HT1080 (cell line): ENCODE results near the gene LTBP3. TPM values are rescaled to one million over a fixed set of nuclear protein-coding genes. Genes with fewer than 3 reads are reported as not detected.
"Not testable (repeated sequence)": the region's sequence is repeated elsewhere in the genome, so short reads cannot be mapped to it uniquely, and the experiment has no call there.

Experiments used
- DNase-seq: peaks from one replicate; pipeline ENCODE4 v3.0.0-alpha.2; 2015; ENCODE audit warnings: low read depth
- total RNA-seq: library from RNA; depleted of rRNA; stranded (reverse); fragments of >200 nt; shearing (Covaris generic); gene quantifications from 2 replicates; pipeline ENCODE4 v1.2.3, GENCODE V29; 2014

The LTBP3 gene
- total RNA-seq, 1 experiment from 2014 or later = 6.5 TPM

DNA sequence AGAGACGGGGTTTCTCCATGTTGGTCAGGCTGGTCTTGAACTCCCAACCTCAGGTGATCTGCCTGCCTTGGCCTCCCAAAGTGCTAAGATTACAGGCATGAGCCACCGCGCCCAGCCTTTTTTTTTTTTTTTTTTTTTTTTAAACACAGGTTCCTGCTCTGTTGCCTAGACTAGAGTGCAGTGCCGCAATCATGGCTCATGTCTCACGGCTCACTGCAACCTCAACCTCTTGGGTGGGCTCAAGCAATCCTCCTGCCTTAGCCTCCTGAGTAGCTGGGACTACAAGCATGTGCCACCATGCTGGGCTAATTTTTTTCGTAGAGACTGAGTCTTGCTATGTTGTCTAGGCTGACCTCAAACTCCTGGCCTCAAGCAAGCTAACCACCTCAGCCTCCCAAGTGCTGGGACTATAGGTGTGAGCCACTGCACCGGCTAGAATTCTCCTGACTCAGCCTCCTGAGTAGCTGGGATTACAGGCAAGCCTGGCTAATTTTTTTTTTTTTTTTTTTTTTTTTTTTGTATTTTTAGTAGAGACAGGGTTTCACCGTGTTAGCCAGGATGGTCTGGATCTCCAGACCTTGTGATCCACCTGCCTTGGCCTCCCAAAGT, 39.1 kb downstream of the LTBP3 start:
- not testable (repeated sequence) for DNase-seq

DNA sequence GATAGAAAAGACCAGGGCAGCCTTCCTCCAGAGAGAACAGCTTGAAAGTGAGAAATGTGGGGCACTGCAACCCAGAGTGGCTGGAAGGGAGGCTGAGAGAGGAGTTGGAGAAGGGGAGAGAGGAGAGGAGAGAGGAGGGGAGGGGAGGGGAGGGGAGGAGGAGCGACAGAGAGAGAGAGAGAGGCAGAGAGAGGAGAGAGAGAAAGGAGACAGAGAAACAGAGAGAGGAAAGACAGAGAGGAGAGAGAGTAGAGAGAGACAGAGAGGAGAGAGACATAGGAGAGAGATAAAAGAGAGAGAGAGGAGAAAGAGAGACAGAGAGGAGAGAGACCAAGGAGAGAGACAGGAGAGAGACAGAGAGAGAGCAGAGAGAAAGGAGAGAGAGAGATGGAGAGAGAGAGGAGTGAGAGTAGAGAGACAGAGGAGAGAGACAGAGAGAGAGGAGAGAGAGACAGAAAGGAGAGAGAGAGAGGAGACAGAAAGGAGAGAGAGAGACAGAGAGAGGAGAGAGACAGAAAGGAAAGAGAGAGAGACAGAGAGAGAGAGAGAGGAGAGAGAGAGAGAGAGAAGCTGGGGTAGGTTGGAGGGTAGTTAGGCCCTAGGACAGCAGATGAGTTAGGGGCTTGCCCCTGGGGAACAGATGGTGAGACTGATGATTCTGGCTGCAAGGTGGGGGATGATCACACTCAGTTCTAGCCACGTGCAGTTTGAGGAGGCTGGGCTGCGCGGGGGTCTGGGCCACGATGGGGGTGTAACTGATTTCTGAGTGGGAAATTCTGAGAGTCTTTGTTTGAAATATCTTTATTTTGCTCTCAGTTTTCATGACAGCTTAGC, 41.8 kb downstream of the LTBP3 start:
- no peak for DNase-seq

DNA sequence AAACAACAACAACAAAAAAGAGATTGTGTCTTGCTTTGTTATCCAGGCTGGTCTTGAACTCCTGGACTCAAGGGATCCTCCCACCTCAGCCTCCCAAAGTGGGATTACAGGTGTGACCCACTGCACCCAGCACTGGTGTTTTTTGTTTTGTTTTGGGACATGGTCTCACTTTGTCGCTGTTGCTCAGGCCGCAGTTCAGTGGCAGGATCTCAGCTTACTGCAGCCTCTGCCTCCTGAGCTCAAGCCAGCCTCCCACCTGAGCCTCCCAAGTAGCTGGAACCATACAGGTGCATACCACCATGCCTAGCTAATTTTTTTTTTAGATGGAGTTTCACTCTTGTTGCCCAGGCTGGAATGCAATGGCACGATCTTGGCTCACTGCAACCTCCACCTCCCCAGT, 45.8 kb downstream of the LTBP3 start:
- not testable (repeated sequence) for DNase-seq

DNA sequence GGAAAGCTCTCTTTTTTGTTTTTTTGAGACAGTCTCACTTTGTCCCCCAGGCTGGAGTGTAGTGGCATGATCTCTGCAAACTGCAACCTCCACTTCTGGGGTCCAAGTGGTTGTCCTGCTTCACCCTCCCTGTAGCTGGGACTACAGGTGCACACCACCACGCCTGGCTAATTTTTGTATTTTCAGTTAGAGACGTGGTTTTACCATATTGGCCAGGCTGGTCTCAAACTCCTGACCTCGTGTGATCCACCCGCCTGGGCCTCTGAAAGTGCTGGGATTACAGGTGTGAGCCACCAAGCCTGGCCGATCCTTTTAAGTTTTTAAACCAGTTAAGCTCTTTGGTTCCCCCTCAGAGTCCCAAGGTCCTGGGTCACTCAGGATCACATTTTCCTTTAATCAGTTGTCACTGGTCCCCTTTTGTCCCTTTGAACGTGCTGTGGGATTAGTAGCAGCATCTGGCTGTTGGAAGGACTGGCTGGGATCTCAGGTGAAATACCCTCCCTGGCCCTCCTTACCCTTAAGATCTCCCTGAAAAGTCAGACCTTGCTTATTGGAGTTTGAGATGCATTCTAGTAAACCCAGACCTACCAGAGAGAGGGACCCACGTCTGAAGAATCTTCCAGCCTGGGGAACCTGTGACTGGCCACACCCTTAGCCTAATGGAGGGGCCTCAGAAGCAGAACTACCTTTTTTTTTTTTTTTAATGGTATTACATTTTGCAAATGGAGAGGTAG, 51.2 kb downstream of the LTBP3 start:
- peak; percentile 97 for DNase-seq

DNA sequence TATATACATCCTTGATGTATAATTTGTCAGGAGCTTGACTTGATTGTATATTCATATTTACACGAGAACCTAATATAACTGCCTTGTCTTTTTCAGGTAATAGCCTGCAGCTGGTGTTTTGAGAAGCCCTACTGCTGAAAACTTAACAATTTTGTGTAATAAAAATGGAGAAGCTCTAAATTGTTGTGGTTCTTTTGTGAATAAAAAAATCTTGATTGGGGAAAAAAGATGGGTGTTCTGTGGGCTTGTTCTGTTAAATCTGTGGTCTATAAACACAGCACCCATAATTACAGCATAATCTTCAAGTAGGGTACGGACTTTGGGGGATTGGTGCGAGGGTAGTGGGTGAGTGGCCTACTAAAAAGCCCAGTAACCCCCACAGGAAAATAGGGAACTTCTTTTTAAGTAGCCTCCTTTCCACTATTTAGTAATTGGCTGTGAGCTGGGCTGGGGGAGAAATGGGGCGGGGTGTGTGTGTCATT, 51.8 kb downstream of the LTBP3 start:
- no peak for DNase-seq

DNA sequence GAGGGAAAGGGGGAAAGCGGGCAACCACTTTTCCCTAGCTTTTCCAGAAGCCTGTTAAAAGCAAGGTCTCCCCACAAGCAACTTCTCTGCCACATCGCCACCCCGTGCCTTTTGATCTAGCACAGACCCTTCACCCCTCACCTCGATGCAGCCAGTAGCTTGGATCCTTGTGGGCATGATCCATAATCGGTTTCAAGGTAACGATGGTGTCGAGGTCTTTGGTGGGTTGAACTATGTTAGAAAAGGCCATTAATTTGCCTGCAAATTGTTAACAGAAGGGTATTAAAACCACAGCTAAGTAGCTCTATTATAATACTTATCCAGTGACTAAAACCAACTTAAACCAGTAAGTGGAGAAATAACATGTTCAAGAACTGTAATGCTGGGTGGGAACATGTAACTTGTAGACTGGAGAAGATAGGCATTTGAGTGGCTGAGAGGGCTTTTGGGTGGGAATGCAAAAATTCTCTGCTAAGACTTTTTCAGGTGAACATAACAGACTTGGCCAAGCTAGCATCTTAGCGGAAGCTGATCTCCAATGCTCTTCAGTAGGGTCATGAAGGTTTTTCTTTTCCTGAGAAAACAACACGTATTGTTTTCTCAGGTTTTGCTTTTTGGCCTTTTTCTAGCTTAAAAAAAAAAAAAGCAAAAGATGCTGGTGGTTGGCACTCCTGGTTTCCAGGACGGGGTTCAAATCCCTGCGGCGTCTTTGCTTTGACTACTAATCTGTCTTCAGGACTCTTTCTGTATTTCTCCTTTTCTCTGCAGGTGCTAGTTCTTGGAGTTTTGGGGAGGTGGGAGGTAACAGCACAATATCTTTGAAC, 52.5 kb downstream of the LTBP3 start:
- DNase-seq = peak; percentile 43

DNA sequence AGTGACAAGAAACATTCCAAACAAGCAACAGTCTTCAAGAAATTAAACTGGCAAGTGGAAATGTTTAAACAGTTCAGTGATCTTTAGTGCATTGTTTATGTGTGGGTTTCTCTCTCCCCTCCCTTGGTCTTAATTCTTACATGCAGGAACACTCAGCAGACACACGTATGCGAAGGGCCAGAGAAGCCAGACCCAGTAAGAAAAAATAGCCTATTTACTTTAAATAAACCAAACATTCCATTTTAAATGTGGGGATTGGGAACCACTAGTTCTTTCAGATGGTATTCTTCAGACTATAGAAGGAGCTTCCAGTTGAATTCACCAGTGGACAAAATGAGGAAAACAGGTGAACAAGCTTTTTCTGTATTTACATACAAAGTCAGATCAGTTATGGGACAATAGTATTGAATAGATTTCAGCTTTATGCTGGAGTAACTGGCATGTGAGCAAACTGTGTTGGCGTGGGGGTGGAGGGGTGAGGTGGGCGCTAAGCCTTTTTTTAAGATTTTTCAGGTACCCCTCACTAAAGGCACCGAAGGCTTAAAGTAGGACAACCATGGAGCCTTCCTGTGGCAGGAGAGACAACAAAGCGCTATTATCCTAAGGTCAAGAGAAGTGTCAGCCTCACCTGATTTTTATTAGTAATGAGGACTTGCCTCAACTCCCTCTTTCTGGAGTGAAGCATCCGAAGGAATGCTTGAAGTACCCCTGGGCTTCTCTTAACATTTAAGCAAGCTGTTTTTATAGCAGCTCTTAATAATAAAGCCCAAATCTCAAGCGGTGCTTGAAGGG, 53.3 kb downstream of the LTBP3 start:
- peak; percentile 39 for DNase-seq

DNA sequence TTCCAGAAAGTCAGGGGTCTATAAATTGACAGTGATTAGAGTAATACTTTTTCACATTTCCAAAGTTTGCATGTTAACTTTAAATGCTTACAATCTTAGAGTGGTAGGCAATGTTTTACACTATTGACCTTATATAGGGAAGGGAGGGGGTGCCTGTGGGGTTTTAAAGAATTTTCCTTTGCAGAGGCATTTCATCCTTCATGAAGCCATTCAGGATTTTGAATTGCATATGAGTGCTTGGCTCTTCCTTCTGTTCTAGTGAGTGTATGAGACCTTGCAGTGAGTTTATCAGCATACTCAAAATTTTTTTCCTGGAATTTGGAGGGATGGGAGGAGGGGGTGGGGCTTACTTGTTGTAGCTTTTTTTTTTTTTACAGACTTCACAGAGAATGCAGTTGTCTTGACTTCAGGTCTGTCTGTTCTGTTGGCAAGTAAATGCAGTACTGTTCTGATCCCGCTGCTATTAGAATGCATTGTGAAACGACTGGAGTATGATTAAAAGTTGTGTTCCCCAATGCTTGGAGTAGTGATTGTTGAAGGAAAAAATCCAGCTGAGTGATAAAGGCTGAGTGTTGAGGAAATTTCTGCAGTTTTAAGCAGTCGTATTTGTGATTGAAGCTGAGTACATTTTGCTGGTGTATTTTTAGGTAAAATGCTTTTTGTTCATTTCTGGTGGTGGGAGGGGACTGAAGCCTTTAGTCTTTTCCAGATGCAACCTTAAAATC, 54.0 kb downstream of the LTBP3 start:
- DNase-seq = peak; percentile 69

DNA sequence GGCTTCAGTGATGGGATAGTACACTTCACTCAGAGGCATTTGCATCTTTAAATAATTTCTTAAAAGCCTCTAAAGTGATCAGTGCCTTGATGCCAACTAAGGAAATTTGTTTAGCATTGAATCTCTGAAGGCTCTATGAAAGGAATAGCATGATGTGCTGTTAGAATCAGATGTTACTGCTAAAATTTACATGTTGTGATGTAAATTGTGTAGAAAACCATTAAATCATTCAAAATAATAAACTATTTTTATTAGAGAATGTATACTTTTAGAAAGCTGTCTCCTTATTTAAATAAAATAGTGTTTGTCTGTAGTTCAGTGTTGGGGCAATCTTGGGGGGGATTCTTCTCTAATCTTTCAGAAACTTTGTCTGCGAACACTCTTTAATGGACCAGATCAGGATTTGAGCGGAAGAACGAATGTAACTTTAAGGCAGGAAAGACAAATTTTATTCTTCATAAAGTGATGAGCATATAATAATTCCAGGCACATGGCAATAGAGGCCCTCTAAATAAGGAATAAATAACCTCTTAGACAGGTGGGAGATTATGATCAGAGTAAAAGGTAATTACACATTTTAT, 54.7 kb downstream of the LTBP3 start:
- peak; percentile 21 for DNase-seq

DNA sequence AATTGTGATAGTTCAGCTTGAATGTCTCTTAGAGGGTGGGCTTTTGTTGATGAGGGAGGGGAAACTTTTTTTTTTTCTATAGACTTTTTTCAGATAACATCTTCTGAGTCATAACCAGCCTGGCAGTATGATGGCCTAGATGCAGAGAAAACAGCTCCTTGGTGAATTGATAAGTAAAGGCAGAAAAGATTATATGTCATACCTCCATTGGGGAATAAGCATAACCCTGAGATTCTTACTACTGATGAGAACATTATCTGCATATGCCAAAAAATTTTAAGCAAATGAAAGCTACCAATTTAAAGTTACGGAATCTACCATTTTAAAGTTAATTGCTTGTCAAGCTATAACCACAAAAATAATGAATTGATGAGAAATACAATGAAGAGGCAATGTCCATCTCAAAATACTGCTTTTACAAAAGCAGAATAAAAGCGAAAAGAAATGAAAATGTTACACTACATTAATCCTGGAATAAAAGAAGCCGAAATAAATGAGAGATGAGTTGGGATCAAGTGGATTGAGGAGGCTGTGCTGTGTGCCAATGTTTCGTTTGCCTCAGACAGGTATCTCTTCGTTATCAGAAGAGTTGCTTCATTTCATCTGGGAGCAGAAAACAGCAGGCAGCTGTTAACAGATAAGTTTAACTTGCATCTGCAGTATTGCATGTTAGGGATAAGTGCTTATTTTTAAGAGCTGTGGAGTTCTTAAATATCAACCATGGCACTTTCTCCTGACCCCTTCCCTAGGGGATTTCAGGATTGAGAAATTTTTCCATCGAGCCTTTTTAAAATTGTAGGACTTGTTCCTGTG, 55.4 kb downstream of the LTBP3 start:
- DNase-seq = peak; percentile 65

DNA sequence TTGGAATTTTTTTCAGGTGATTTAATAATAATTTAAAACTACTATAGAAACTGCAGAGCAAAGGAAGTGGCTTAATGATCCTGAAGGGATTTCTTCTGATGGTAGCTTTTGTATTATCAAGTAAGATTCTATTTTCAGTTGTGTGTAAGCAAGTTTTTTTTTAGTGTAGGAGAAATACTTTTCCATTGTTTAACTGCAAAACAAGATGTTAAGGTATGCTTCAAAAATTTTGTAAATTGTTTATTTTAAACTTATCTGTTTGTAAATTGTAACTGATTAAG, 55.9 kb downstream of the LTBP3 start:
- peak; percentile 53 for DNase-seq

DNA sequence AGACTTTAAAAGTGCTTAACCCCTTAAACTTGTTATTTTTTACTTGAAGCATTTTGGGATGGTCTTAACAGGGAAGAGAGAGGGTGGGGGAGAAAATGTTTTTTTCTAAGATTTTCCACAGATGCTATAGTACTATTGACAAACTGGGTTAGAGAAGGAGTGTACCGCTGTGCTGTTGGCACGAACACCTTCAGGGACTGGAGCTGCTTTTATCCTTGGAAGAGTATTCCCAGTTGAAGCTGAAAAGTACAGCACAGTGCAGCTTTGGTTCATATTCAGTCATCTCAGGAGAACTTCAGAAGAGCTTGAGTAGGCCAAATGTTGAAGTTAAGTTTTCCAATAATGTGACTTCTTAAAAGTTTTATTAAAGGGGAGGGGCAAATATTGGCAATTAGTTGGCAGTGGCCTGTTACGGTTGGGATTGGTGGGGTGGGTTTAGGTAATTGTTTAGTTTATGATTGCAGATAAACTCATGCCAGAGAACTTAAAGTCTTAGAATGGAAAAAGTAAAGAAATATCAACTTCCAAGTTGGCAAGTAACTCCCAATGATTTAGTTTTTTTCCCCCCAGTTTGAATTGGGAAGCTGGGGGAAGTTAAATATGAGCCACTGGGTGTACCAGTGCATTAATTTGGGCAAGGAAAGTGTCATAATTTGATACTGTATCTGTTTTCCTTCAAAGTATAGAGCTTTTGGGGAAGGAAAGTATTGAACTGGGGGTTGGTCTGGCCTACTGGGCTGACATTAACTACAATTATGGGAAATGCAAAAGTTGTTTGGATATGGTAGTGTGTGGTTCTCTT, 56.5 kb downstream of the LTBP3 start:
- DNase-seq = peak; percentile 65

DNA sequence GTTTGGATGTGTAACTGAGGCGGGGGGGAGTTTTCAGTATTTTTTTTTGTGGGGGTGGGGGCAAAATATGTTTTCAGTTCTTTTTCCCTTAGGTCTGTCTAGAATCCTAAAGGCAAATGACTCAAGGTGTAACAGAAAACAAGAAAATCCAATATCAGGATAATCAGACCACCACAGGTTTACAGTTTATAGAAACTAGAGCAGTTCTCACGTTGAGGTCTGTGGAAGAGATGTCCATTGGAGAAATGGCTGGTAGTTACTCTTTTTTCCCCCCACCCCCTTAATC, 57.0 kb downstream of the LTBP3 start:
- DNase-seq = no peak

DNA sequence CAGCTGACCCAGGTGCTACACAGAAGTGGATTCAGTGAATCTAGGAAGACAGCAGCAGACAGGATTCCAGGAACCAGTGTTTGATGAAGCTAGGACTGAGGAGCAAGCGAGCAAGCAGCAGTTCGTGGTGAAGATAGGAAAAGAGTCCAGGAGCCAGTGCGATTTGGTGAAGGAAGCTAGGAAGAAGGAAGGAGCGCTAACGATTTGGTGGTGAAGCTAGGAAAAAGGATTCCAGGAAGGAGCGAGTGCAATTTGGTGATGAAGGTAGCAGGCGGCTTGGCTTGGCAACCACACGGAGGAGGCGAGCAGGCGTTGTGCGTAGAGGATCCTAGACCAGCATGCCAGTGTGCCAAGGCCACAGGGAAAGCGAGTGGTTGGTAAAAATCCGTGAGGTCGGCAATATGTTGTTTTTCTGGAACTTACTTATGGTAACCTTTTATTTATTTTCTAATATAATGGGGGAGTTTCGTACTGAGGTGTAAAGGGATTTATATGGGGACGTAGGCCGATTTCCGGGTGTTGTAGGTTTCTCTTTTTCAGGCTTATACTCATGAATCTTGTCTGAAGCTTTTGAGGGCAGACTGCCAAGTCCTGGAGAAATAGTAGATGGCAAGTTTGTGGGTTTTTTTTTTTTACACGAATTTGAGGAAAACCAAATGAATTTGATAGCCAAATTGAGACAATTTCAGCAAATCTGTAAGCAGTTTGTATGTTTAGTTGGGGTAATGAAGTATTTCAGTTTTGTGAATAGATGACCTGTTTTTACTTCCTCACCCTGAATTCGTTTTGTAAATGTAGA, 57.6 kb downstream of the LTBP3 start:
- DNase-seq = peak; percentile 64

DNA sequence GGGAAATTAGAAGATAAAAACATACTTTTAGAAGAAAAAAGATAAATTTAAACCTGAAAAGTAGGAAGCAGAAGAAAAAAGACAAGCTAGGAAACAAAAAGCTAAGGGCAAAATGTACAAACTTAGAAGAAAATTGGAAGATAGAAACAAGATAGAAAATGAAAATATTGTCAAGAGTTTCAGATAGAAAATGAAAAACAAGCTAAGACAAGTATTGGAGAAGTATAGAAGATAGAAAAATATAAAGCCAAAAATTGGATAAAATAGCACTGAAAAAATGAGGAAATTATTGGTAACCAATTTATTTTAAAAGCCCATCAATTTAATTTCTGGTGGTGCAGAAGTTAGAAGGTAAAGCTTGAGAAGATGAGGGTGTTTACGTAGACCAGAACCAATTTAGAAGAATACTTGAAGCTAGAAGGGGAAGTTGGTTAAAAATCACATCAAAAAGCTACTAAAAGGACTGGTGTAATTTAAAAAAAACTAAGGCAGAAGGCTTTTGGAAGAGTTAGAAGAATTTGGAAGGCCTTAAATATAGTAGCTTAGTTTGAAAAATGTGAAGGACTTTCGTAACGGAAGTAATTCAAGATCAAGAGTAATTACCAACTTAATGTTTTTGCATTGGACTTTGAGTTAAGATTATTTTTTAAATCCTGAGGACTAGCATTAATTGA, 58.3 kb downstream of the LTBP3 start:
- DNase-seq = no peak

DNA sequence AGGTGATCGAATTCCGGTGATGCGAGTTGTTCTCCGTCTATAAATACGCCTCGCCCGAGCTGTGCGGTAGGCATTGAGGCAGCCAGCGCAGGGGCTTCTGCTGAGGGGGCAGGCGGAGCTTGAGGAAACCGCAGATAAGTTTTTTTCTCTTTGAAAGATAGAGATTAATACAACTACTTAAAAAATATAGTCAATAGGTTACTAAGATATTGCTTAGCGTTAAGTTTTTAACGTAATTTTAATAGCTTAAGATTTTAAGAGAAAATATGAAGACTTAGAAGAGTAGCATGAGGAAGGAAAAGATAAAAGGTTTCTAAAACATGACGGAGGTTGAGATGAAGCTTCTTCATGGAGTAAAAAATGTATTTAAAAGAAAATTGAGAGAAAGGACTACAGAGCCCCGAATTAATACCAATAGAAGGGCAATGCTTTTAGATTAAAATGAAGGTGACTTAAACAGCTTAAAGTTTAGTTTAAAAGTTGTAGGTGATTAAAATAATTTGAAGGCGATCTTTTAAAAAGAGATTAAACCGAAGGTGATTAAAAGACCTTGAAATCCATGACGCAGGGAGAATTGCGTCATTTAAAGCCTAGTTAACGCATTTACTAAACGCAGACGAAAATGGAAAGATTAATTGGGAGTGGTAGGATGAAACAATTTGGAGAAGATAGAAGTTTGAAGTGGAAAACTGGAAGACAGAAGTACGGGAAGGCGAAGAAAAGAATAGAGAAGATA, 59.0 kb downstream of the LTBP3 start, which contains the start of gene MALAT1:
Gene MALAT1, plus strand, starts transcription at position 69 of the 736 bp plus-strand sequence.
- DNase-seq = peak; percentile 84
